Measurements from ENCODE around the gene TMEM132D.

DNA sequence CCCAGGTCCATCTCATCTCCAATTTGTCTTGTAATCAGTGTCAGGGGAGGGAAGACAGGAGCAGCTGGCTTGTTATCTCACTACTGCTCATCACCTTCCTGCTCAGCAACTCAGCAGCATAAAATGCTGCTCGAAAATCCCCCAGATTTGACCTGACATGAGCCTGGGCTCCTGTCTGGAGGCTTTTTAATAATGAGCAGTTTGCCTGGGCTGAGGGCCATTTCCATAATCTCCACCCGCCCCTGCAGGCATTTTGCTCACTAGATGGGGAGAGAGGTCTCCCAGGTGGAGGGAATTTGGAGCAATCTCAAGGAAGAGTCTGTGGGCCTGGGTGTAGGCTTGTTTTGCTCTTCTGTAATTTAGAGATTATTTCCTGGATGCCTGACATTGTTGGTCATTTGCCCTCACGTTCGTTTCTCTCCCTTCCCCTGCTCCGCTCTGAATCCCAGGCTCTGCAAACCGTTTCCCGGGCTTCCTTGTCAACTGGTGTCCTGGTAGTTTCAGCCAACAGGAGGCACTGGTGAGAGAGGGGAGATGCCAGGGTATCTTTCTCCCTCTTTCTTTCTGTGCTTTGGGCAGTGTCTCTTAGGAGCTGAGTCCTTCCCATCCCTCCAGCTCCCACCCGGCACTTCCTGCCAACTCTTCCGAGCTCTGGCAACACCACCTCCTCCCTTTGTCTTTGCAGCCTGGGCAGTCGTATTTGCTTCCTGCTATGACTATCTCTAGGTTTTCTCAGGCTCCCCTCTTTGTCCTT is 751.3 kb downstream of the TMEM132D start:
- TF ChIP-seq POLR2A (IDR thresholded peaks at IDR 0.05; ENCODE audit: low read length) (no peak), GATA1 (IDR thresholded peaks at IDR 0.05; ENCODE audit: low read depth, low read length) (no peak)

All from erythroblast (primary cell).